ENCODE measurements around the gene GSTA5.

DNA sequence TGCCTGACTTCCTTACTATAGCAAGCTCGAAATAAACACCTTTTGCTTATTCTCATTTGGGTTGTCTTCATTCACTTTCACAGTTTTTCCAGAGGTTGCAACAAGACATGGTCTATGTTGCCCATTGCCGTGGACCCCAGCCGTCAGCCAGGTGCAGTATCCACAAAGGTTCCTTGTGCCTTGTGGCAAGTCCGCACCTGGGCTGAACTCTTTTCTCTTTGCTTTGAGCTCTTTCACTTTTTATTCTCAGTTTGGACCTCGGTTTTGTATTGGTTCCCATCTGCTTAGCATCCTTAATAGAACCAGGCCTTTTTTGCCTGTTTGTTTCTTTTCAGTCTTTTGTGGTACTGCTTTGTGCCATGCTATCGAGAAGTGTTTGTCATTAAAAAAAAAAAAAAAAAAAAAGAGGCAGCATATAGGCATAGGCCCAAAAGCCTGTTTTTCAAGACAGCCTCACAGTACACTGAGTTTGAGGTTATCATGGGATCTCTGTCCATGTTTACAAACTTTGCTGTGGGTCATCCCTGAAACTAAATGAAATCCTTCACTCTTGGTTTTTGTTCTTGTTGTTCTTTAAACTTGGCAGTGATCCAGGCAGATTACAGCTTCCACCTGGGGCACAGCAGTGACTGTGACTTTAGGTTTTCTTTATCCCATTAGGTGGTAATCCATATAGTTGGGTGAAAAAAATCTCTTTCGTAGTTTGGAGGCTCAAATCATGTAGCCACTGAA, 35.6 kb upstream of the GSTA5 start:
- no peak for TF ChIP-seq EZH2 (IDR thresholded peaks at IDR 0.05; ENCODE audit: insufficient read depth, poor library complexity, severe bottlenecking)
- TF ChIP-seq EZH2phosphoT487 (IDR thresholded peaks at IDR 0.05; ENCODE audit: insufficient read depth, low read depth) = no peak

Measured in GM23248 (cell line).